ENCODE measurements around the gene RNF149.

DNA sequence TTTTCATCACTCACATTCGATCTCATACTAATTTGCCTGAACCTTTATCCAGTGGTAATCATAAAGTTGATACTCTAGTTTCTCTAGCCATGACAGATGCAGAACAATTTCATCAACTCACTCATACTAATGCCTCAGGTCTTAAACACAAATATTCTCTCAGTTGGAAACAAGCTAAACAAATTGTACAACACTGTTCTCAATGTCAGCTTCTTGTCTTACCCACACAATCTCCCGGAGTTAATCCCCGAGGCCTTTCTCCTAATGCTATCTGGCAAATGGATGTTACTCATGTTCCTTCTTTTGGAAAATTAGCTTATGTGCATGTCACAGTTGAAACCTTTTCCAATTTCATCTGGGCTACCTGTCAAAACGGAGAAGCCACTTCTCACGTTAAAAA lies 67.3 kb downstream of the RNF149 start:
- TF ChIP-seq, protein P1, sequence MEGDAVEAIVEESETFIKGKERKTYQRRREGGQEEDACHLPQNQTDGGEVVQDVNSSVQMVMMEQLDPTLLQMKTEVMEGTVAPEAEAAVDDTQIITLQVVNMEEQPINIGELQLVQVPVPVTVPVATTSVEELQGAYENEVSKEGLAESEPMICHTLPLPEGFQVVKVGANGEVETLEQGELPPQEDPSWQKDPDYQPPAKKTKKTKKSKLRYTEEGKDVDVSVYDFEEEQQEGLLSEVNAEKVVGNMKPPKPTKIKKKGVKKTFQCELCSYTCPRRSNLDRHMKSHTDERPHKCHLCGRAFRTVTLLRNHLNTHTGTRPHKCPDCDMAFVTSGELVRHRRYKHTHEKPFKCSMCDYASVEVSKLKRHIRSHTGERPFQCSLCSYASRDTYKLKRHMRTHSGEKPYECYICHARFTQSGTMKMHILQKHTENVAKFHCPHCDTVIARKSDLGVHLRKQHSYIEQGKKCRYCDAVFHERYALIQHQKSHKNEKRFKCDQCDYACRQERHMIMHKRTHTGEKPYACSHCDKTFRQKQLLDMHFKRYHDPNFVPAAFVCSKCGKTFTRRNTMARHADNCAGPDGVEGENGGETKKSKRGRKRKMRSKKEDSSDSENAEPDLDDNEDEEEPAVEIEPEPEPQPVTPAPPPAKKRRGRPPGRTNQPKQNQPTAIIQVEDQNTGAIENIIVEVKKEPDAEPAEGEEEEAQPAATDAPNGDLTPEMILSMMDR (IDR thresholded peaks at IDR 0.05), result no peak
- no peak for TF ChIP-seq EZH2 (IDR thresholded peaks at IDR 0.05)
